HG03460 (cell line): Measurements from ENCODE around the gene PDP2.
"Not testable (repeated sequence)": the region's sequence is repeated elsewhere in the genome, so short reads cannot be mapped to it uniquely, and the experiment has no call there.

Experiments used
- ATAC-seq: cut with Tn5 transposase; IDR thresholded peaks from one replicate; pipeline ENCODE4 v1.9.1; 2021; ENCODE audit not compliant: unreplicated experiment

PDP2 gene

GRCh38 chr16:66881964-66882508 is 1.7 kb downstream of the PDP2 start:
- no peak for ATAC-seq

GRCh38 chr16:66882702-66883101 is 2.4 kb downstream of the PDP2 start:
- no peak for ATAC-seq

GRCh38 chr16:66885491-66885890 is 5.2 kb downstream of the PDP2 start:
- ATAC-seq = no peak

GRCh38 chr16:66886321-66886720 is 6.0 kb downstream of the PDP2 start:
- no peak for ATAC-seq

- ATAC-seq = no peak
These were observed 6.6 kb downstream of the PDP2 start for GRCh38 chr16:66886914-66887313.

GRCh38 chr16:66888647-66889615 is 8.6 kb downstream of the PDP2 start:
- ATAC-seq = no peak

GRCh38 chr16:66889622-66890021 is 9.3 kb downstream of the PDP2 start:
- no peak for ATAC-seq

- ATAC-seq = no peak
These were observed 10.5 kb downstream of the PDP2 start for GRCh38 chr16:66890799-66891198.

GRCh38 chr16:66891360-66891759 is 11.0 kb downstream of the PDP2 start:
- no peak for ATAC-seq

- ATAC-seq = no peak
These were observed 11.5 kb downstream of the PDP2 start for GRCh38 chr16:66891797-66892196.

GRCh38 chr16:66894055-66894454 is 13.7 kb downstream of the PDP2 start:
- no peak for ATAC-seq

GRCh38 chr16:66894948-66895688 is 14.8 kb downstream of the PDP2 start:
- ATAC-seq = peak; percentile 74

- no peak for ATAC-seq
These were observed 15.3 kb downstream of the PDP2 start for GRCh38 chr16:66895689-66895979.

GRCh38 chr16:66895999-66896398 is 15.7 kb downstream of the PDP2 start:
- no peak for ATAC-seq

- ATAC-seq = not testable (repeated sequence)
These were observed 16.4 kb downstream of the PDP2 start for GRCh38 chr16:66896682-66897081.

- no peak for ATAC-seq
These were observed 17.9 kb downstream of the PDP2 start for GRCh38 chr16:66898207-66898606.

- no peak for ATAC-seq
These were observed 18.6 kb downstream of the PDP2 start for GRCh38 chr16:66898933-66899309.

GRCh38 chr16:66899310-66899944 is 19.1 kb downstream of the PDP2 start:
- ATAC-seq = no peak

- ATAC-seq = no peak
These were observed 19.8 kb downstream of the PDP2 start for GRCh38 chr16:66899945-66900710.

- ATAC-seq = no peak
These were observed 20.6 kb downstream of the PDP2 start for GRCh38 chr16:66900721-66901441.
